Myometrial cell (primary cell): ENCODE data around the gene VARS1. TPM values are rescaled to one million over a fixed set of nuclear protein-coding genes. Genes with fewer than 3 reads are reported as not detected.

Experiments
- total RNA-seq: library from RNA; depleted of rRNA; stranded (reverse); fragments of >200 nt; gene quantifications from 2 replicates; pipeline ENCODE4 v1.2.3, GENCODE V29; 2015

VARS1 gene
- 102 and 105 TPM in 2 replicates for total RNA-seq

DNA sequence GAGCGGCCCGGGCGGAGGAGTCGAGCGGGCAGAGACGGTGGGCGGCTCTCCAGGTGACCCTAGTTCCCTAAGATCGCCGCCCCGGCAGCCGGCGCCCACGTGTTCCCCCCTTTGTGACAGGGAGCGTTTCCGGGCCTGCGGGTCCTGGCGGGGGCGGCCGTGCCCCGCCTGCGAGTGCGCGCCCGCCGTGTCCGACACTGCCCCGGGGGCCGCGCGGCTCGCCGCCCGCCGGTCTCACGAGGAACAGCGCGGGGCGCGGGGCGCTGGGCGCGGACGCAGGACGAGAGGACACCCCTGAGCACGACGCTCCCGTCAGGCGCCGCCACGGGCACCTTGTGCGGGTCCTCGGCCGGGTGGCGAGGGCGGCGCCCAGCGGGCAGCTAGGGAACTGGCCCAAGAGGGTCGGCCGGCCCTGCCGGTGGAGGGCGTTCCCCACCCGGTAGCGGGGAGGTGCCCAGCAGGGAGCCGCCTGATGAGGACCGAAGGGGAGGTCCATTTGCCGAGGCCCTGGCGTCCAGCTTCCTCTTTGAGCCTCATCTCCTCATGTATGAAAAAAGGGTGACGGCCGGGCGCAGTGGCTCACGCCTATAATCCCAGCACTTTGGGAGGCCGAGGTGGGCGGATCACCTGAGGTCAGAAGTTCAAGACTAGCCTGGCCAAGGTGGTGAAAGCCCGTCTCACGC is at the start of gene VARS1:
TSS of gene VARS1 (minus strand) at position 137 of the 683 bp plus-strand sequence. CDS start 535 bp downstream, outside the sequence.

DNA sequence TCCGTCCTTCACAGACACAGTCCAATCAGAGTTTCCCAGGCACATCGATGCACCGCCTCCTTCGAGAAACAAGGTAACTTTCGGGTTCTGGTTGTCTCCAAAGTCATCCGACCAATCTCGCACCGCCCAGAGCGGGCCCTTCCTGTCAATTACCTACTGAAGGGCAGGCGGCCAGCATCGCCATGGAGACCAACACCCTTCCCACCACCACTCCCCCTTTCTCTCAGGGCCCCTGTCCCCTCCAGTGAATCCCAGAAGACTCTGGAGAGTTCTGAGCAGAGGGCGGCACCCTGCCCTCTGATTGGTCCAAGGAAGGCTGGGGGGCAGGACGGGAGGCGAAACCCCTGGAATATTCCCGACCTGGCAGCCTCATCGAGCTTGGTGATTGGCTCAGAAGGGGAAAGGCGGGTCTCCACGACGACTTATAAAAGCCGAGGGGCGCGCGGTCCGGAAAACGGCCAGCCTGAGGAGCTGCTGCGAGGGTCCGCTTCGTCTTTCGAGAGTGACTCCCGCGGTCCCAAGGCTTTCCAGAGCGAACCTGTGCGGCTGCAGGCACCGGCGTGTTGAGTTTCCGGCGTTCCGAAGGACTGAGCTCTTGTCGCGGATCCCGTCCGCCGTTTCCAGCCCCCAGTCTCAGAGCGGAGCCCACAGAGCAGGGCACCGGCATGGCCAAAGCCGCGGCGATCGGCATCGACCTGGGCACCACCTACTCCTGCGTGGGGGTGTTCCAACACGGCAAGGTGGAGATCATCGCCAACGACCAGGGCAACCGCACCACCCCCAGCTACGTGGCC is 31.9 kb upstream of the VARS1 start, which contains the start of gene HSPA1B:
TSS of gene HSPA1B (plus strand) at position 453 of the 794 bp plus-strand sequence. CDS start at position 666, 213 bp downstream.

DNA sequence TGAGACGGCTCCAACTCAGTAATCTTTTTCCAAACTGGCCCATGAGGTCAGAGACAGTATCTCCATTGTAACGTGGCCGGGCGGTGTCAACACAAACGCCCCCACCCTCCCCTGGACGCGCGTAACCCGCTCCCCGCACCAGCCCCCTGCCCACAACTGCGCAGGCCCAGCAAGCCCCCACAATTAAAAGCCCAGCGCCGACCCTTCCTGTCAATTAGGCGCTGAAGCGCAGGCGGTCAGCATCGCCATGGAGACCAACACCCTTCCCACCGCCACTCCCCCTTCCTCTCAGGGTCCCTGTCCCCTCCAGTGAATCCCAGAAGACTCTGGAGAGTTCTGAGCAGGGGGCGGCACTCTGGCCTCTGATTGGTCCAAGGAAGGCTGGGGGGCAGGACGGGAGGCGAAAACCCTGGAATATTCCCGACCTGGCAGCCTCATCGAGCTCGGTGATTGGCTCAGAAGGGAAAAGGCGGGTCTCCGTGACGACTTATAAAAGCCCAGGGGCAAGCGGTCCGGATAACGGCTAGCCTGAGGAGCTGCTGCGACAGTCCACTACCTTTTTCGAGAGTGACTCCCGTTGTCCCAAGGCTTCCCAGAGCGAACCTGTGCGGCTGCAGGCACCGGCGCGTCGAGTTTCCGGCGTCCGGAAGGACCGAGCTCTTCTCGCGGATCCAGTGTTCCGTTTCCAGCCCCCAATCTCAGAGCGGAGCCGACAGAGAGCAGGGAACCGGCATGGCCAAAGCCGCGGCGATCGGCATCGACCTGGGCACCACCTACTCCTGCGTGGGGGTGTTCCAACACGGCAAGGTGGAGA is 19.7 kb upstream of the VARS1 start, which contains the start of the genes HSPA1A and HSPA1L:
TSS of gene HSPA1A (plus strand) at position 519 of the 814 bp plus-strand sequence. CDS start at position 733, 214 bp downstream.
TSS of gene HSPA1L (minus strand) at position 259 of the 814 bp plus-strand sequence. CDS start 3,311 bp downstream, outside the sequence.

GRCh38 chr6:31806470-31807272 is 11.1 kb upstream of the VARS1 start, which contains the start of gene LSM2:
LSM2 (minus strand) TSS chr6:31806966; CDS start chr6:31806757, 209 bp downstream.

DNA sequence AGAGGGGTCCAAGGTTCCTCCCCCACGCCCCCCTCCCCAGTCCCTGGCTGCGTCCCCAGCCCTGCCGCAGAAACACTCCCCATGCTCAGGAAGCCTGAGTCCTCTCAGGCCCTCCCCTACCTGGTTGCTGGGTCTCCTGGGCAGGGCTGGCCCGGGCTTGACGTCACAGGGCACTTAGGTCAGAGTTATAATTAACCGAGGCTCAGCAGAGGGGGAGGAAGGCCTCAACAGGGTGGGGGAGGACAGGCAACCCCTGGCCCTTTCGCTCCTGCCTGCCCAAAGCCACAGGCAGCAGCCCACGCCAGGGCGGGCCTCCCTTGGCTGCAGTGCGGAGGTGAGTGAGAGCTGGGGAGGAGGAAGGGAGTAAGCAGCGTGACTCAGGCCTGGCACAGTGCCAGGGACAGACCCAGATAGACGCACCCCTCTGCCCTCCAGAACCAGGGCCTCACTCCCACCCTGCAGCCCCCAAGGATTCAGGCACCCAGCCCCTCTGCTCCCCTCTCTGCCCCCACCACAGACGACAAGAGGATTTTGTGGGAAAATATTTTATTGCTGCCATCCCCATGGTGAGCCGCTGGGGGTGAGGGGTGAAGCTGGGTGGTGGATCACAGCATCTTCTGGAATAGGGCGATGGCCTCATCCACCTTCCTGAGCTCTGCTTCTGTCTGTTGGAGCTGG is 18.4 kb downstream of the VARS1 start, which contains the start of gene VWA7:
TSS of gene VWA7 (minus strand) at position 340 of the 678 bp plus-strand sequence. CDS start 549 bp downstream, outside the sequence.

DNA sequence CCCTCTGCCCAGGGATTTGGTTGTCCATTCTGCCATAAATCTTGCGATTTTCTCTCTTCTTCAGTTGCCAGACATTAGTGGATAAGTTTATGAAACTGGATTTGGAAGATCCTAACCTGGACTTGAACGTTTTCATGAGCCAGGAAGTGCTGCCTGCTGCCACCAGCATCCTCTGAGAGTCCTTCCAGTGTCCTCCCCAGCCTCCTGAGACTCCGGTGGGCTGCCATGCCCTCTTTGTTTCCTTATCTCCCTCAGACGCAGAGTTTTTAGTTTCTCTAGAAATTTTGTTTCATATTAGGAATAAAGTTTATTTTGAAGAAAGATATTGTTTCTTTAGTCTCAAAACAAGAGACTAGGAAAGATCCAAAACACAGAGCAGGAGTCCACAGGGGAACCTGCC is 33.2 kb downstream of the VARS1 start, which contains the start of gene SAPCD1:
TSS of gene SAPCD1 (plus strand) at position 301 of the 400 bp plus-strand sequence. CDS start 399 bp downstream, outside the sequence.

Other genes starting within 250 kb of the VARS1 start
- 0.18 and 0.58 TPM in 2 replicates for gene ATP6V1G2, start 249.1 kb downstream of the VARS1 start, total RNA-seq
- gene NFKBIL1, start 248.1 kb downstream of the VARS1 start, total RNA-seq: 22.0 and 28.5 TPM in 2 replicates
- gene LTA, start 223.5 kb downstream of the VARS1 start, total RNA-seq: not detected in 2 replicates
- gene TNF, start 220.2 kb downstream of the VARS1 start, total RNA-seq: not detected in 2 replicates
- gene LTB, start 213.3 kb downstream of the VARS1 start, total RNA-seq: not detected in 2 replicates
- not detected in 2 replicates for gene LST1, start 209.5 kb downstream of the VARS1 start, total RNA-seq
- not detected in 2 replicates for gene NCR3, start 202.7 kb downstream of the VARS1 start, total RNA-seq
- not detected in 2 replicates for gene AIF1, start 180.5 kb downstream of the VARS1 start, total RNA-seq
- 77.8 and 81.9 TPM in 2 replicates for gene PRRC2A, start 175.0 kb downstream of the VARS1 start, total RNA-seq
- gene BAG6, start 143.1 kb downstream of the VARS1 start, total RNA-seq: 241 and 292 TPM in 2 replicates
- gene APOM, start 139.9 kb downstream of the VARS1 start, total RNA-seq: 1.4 and 1.7 TPM in 2 replicates
- 17.0 and 20.9 TPM in 2 replicates for gene C6orf47, start 135.0 kb downstream of the VARS1 start, total RNA-seq
- gene GPANK1, start 130.8 kb downstream of the VARS1 start, total RNA-seq: 12.4 and 16.1 TPM in 2 replicates
- 281 and 300 TPM in 2 replicates for gene CSNK2B, start 129.7 kb downstream of the VARS1 start, total RNA-seq
- 0.58 and 2.7 TPM in 2 replicates for gene LY6G5B, start 125.8 kb downstream of the VARS1 start, total RNA-seq
- gene LY6G5C, start 114.7 kb downstream of the VARS1 start, total RNA-seq: 0.29 and 1.1 TPM in 2 replicates
- gene ABHD16A, start 92.4 kb downstream of the VARS1 start, total RNA-seq: 41.6 and 52.5 TPM in 2 replicates
- not detected in 2 replicates for gene LY6G6F, start 88.9 kb downstream of the VARS1 start, total RNA-seq
- not detected in 2 replicates for gene LY6G6D, start 80.4 kb downstream of the VARS1 start, total RNA-seq
- not detected in 2 replicates for gene LY6G6C, start 74.0 kb downstream of the VARS1 start, total RNA-seq
- not detected in 2 replicates for gene MPIG6B, start 72.4 kb downstream of the VARS1 start, total RNA-seq
- gene DDAH2, start 66.5 kb downstream of the VARS1 start, total RNA-seq: 63.1 and 65.7 TPM in 2 replicates
- 1,096 and 1,127 TPM in 2 replicates for gene CLIC1, start 59.2 kb downstream of the VARS1 start, total RNA-seq
- gene MSH5, start 55.7 kb downstream of the VARS1 start, total RNA-seq: 7.8 and 16.7 TPM in 2 replicates
- gene SAPCD1, start 33.1 kb downstream of the VARS1 start, total RNA-seq: 1.8 and 2.3 TPM in 2 replicates
- under 0.01 TPM in 1 of 2 replicates, not detected in the other for gene VWA7, start 18.4 kb downstream of the VARS1 start, total RNA-seq
- 85.3 and 118 TPM in 2 replicates for gene LSM2, start 11.2 kb upstream of the VARS1 start, total RNA-seq
- 0.29 and 0.35 TPM in 2 replicates for gene HSPA1L, start 19.5 kb upstream of the VARS1 start, total RNA-seq
- 38.1 and 41.2 TPM in 2 replicates for gene HSPA1A, start 19.8 kb upstream of the VARS1 start, total RNA-seq
- 59.4 and 73.5 TPM in 2 replicates for gene HSPA1B, start 32.0 kb upstream of the VARS1 start, total RNA-seq
- gene NEU1, start 67.1 kb upstream of the VARS1 start, total RNA-seq: 71.2 and 73.9 TPM in 2 replicates
- 0.18 TPM in 1 of 2 replicates, not detected in the other for gene SLC44A4, start 83.2 kb upstream of the VARS1 start, total RNA-seq
- 44.7 and 47.9 TPM in 2 replicates for gene EHMT2, start 101.9 kb upstream of the VARS1 start, total RNA-seq
- 2.0 and 2.3 TPM in 2 replicates for gene ZBTB12, start 106.3 kb upstream of the VARS1 start, total RNA-seq
- 1.4 and 2.0 TPM in 2 replicates for gene C2, start 132.0 kb upstream of the VARS1 start, total RNA-seq
- gene CFB, start 150.3 kb upstream of the VARS1 start, total RNA-seq: 0.86 and 1.6 TPM in 2 replicates
- gene NELFE, start 163.2 kb upstream of the VARS1 start, total RNA-seq: 133 and 192 TPM in 2 replicates
- 52.8 and 85.6 TPM in 2 replicates for gene SKIC2, start 163.4 kb upstream of the VARS1 start, total RNA-seq
- gene DXO, start 176.4 kb upstream of the VARS1 start, total RNA-seq: 12.7 and 16.1 TPM in 2 replicates
- 5.0 and 8.1 TPM in 2 replicates for gene C4A, start 186.3 kb upstream of the VARS1 start, total RNA-seq
- gene C4B, start 219.0 kb upstream of the VARS1 start, total RNA-seq: 3.7 and 6.6 TPM in 2 replicates
- 1.4 TPM in 1 of 2 replicates, not detected in the other for gene CYP21A2, start 242.7 kb upstream of the VARS1 start, total RNA-seq